K562 (cell line): ENCODE results near the gene FAM24A. TPM values are rescaled to one million over a fixed set of nuclear protein-coding genes. Genes with fewer than 3 reads are reported as not detected.

Experiments used
- ATAC-seq: fragments of 200-7000 bp; cut with Tn5 transposase; 3 replicates; pipeline ENCODE4 v1.9.1; 2020; ENCODE audit warnings: moderate library complexity
- BruUV-seq: library from RNA; stranded (reverse); fragments of 400-500 nt; replicated peaks from 2 replicates; lab custom pipeline; 2021; lab: Mats Ljungman, UMichigan
- CTCF ChIA-PET: fragments of 300-600 bp; formaldehyde crosslinking; extraction: SDS; loops from one replicate; lab custom pipeline; 2021; ENCODE audit warnings: low intra/inter-chr PET ratio; lab: Yijun Ruan, JAX
- POLR2A ChIA-PET: fragments of 300-600, 350-650 bp; sonication (Branson Sonifier 250); formaldehyde crosslinking; extraction: SDS; loops from one replicate; lab custom pipeline; 2021; ENCODE audit warnings: antibody characterized with exemption, inconsistent platforms; lab: Yijun Ruan, JAX
- DNase-seq, 4 experiments: peaks; one replicate each; pipeline versions ENCODE4 v3.0.0 to v3.0.0-alpha.2; 2011 to 2018; ENCODE audit warnings: low spot score in 3 of 4, mixed read lengths in 3 of 4; ENCODE audit errors: extremely low read depth in 1 of 4
- FAIRE-seq: peaks from 2 replicates; lab custom pipeline; 2011; peaks lifted over from hg19 to GRCh38; lab: Jason Lieb, UNC
- H2AFZ ChIP-seq: 2 replicates; pipeline ENCODE4 v1.6.0; 2011; ENCODE audit warnings: low read depth, low read length, control low read depth, inconsistent platforms
- H3K27ac ChIP-seq: fragments of 200-600 bp; 3 replicates; pipeline ENCODE4 v1.8.0; 2011; ENCODE audit warnings: low read depth, mild to moderate bottlenecking, control low read depth, inconsistent platforms, low read length, moderate library complexity, mixed read lengths; ENCODE audit errors: extremely low read depth
- H3K27me3 ChIP-seq, 2 experiments: fragments of 300-600 bp in 1 of 2; 2 replicates in 1 of 2; 3 replicates in 1 of 2; pipeline versions ENCODE4 v1.6.0 to v1.8.0; 2011; ENCODE audit warnings: inconsistent platforms in 2 of 2, low read length in 2 of 2, mild to moderate bottlenecking in 1 of 2, mixed read lengths in 1 of 2, moderate library complexity in 1 of 2; ENCODE audit not compliant: control insufficient read depth in 2 of 2, insufficient read depth in 2 of 2
- H3K36me3 ChIP-seq: fragments of 300-600 bp; 3 replicates; pipeline ENCODE4 v1.8.0; 2011; ENCODE audit warnings: mild to moderate bottlenecking, low read length, inconsistent platforms; ENCODE audit not compliant: control insufficient read depth, insufficient read depth
- H3K4me1 ChIP-seq, 2 experiments: fragments of 200-600 bp in 1 of 2; replicated peaks in 1 of 2; 2 replicates in 1 of 2; 3 replicates in 1 of 2; pipeline versions ENCODE4 v1.5.1 to v1.8.0; 2011; ENCODE audit warnings: inconsistent platforms in 2 of 2, low read length in 2 of 2, mild to moderate bottlenecking in 1 of 2, mixed read lengths in 1 of 2, moderate library complexity in 1 of 2; ENCODE audit not compliant: control insufficient read depth in 2 of 2, insufficient read depth in 2 of 2
- H3K4me2 ChIP-seq: 2 replicates; pipeline ENCODE4 v1.6.1; 2011; ENCODE audit warnings: low read length, control low read depth, inconsistent platforms, mixed read lengths; ENCODE audit not compliant: insufficient read depth
- H3K4me3 ChIP-seq: fragments of 200-600 bp; sonication (generic), shearing (Covaris generic); 2 replicates; pipeline ENCODE4 v1.5.1; 2016; ENCODE audit warnings: control low read depth, inconsistent platforms
- H3K79me2 ChIP-seq: fragments of 200-600 bp; 3 replicates; pipeline ENCODE4 v1.8.0; 2011; ENCODE audit warnings: low read length, inconsistent platforms; ENCODE audit not compliant: control insufficient read depth, insufficient read depth
- H3K9ac ChIP-seq, 2 experiments: 2 replicates each; pipeline versions ENCODE4 v1.6.0 to v1.6.1; 2011; ENCODE audit warnings: low read depth in 2 of 2, low read length in 2 of 2, control low read depth in 1 of 2, inconsistent platforms in 1 of 2, mild to moderate bottlenecking in 1 of 2, mixed read lengths in 1 of 2; ENCODE audit not compliant: insufficient read depth in 1 of 2
- H3K9me1 ChIP-seq: one replicate; pipeline ENCODE4 v1.6.0; 2011; ENCODE audit warnings: inconsistent platforms, mild to moderate bottlenecking, low read length, moderate library complexity; ENCODE audit not compliant: control insufficient read depth, insufficient read depth
- H3K9me3 ChIP-seq: replicated peaks from 2 replicates; pipeline ENCODE4 v1.5.1; 2011; ENCODE audit warnings: low read depth, low read length, inconsistent platforms; ENCODE audit not compliant: control insufficient read depth, insufficient read depth
- H4K20me1 ChIP-seq: replicated peaks from 2 replicates; pipeline ENCODE4 v1.6.1; 2011; ENCODE audit warnings: low read length, inconsistent platforms, mixed read lengths; ENCODE audit not compliant: control insufficient read depth, insufficient read depth
- ARID1B ChIP-seq: fragments of 450-650 bp; IDR thresholded peaks from 2 replicates; pipeline ENCODE4 v1.6.1; 2016; ENCODE audit warnings: antibody characterized with exemption, mild to moderate bottlenecking, inconsistent platforms
- ETV1 ChIP-seq: fragments of 450-650 bp; conservative IDR thresholded peaks from 2 replicates; pipeline ENCODE4 v1.6.1; 2016; ENCODE audit warnings: missing genetic modification characterization, control low read depth, low read depth, missing compliant biosample characterization
- MEIS2 ChIP-seq: fragments of 450-650 bp; IDR thresholded peaks from 2 replicates; pipeline ENCODE4 v1.6.1; 2014; ENCODE audit warnings: mild to moderate bottlenecking; ENCODE audit not compliant: partially characterized antibody
- MTA2 ChIP-seq: fragments of 450-650 bp; IDR thresholded peaks from 2 replicates; pipeline ENCODE4 v1.6.1; 2016; ENCODE audit warnings: low read depth
- NCOR1 ChIP-seq: fragments of 450-650 bp; IDR thresholded peaks from 2 replicates; pipeline ENCODE4 v1.6.1; 2016; ENCODE audit warnings: mild to moderate bottlenecking, moderate library complexity
- OTX1 ChIP-seq: fragments of 450-650 bp; formaldehyde crosslinking; IDR thresholded peaks from 2 replicates; pipeline ENCODE4 v1.4.0; 2022; ENCODE audit warnings: mild to moderate bottlenecking
- PML ChIP-seq: IDR thresholded peaks from 2 replicates; pipeline ENCODE4 v1.6.1; 2012; ENCODE audit warnings: low read length, inconsistent platforms
- POLR2AphosphoS2 ChIP-seq: IDR thresholded peaks from 2 replicates; pipeline ENCODE4 v1.6.1; 2012; ENCODE audit warnings: low read length, improper control_type of control experiment
- SMARCA4 ChIP-seq: fragments of 450-650 bp; IDR thresholded peaks from 2 replicates; pipeline ENCODE4 v1.6.1; 2016
- SMARCE1 ChIP-seq: fragments of 450-650 bp; IDR thresholded peaks from 2 replicates; pipeline ENCODE4 v1.7.1; 2016; ENCODE audit warnings: mild to moderate bottlenecking
- SOX6 ChIP-seq: fragments of 450-650 bp; IDR thresholded peaks from 2 replicates; pipeline ENCODE4 v1.6.1; 2014; ENCODE audit warnings: mild to moderate bottlenecking
- SP2 ChIP-seq: IDR thresholded peaks from 2 replicates; pipeline ENCODE4 v1.6.1; 2011; ENCODE audit warnings: mild to moderate bottlenecking, low read depth, low read length, moderate library complexity; ENCODE audit not compliant: poor library complexity, severe bottlenecking; ENCODE audit errors: extremely low read depth
- STAT5A ChIP-seq: IDR thresholded peaks from 2 replicates; pipeline ENCODE4 v1.6.1; 2012; ENCODE audit warnings: low read length, inconsistent platforms, borderline replicate concordance
- TEAD4 ChIP-seq, 2 experiments: sonication (generic) in 1 of 2; formaldehyde crosslinking in 1 of 2; IDR thresholded peaks; 2 replicates each; pipeline versions ENCODE4 v1.6.1 to v1.8.0; 2012 to 2022; ENCODE audit warnings: borderline replicate concordance in 1 of 2, inconsistent platforms in 1 of 2, low read length in 1 of 2, mild to moderate bottlenecking in 1 of 2, missing genetic modification reagents in 1 of 2
- ZBTB17 ChIP-seq: fragments of 450-650 bp; formaldehyde crosslinking; IDR thresholded peaks from 2 replicates; pipeline ENCODE4 v1.4.0; 2020; ENCODE audit warnings: mild to moderate bottlenecking
- ZBTB7A ChIP-seq: IDR thresholded peaks from 2 replicates; pipeline ENCODE4 v1.6.1; 2011; ENCODE audit warnings: low read depth, mild to moderate bottlenecking, low read length, moderate library complexity, borderline replicate concordance; ENCODE audit not compliant: control insufficient read depth
- ZNF23 ChIP-seq: fragments of 250-450 bp; sonication (Bioruptor Pico); IDR thresholded peaks from 2 replicates; pipeline ENCODE4 v1.4.0; 2020; ENCODE audit warnings: mild to moderate bottlenecking
- ZNF75A ChIP-seq: fragments of 450-650 bp; formaldehyde crosslinking; IDR thresholded peaks from 2 replicates; pipeline ENCODE4 v1.4.0; 2020; ENCODE audit warnings: mild to moderate bottlenecking
- WGBS: fragments of 100-300 bp; shearing (Covaris generic); methylation state at CpG from one replicate; pipeline ENCODE4 v1.1.6; 2016; ENCODE audit warnings: low coverage, mixed read lengths; ENCODE audit not compliant: insufficient coverage; ENCODE audit errors: missing lambda C conversion rate; 5-methylcytosine and 5-hydroxymethylcytosine counted together
- in situ Hi-C: fragments of 300-500 bp; cut with MboI; formaldehyde crosslinking; loops from 4 replicates; pipeline ENCODE4 v1.15.0; 2018; ENCODE audit warnings: inconsistent platforms, mixed read lengths
- intact Hi-C: fragments of 100-400 bp; cut with micrococcal nuclease; formaldehyde crosslinking; loops from 2 replicates; pipeline ENCODE4 v1.14.2; 2022
- polyA plus RNA-seq, 8 experiments: library from polyadenylated mRNA; depleted of rRNA in 4 of 8; stranded (reverse) in 5 of 8; unstranded in 3 of 8; fragments of >200 nt; fragmentation: Nextera tagmentation in 2 of 8; fragmentation: Illumina TruSeq in 1 of 8; extraction: Ambion mirVana in 2 of 8; extraction: Trizol in 1 of 8; gene quantifications; 2 replicates each; pipeline versions ENCODE4 v1.2.1 to v1.2.3, GENCODE V29; 2011 to 2014; ENCODE audit warnings: inconsistent platforms in 1 of 8, missing spikeins in 1 of 8
- total RNA-seq, 7 experiments: library from RNA; depleted of rRNA in 6 of 7; stranded (reverse); fragments of >200 nt in 6 of 7; fragmentation: Illumina TruSeq in 2 of 7; extraction: Trizol in 2 of 7; gene quantifications; 2 replicates each; pipeline versions ENCODE4 v1.2.1 to v1.2.3, GENCODE V29; 2011 to 2021; ENCODE audit warnings: low replicate concordance in 1 of 7
- TF ChIP-seq, protein P1 (sequence below), 3 experiments: IDR thresholded peaks in 2 of 3; conservative IDR thresholded peaks in 1 of 3; 2 replicates each; pipeline ENCODE4 v1.5.1; 2011 to 2012; ENCODE audit warnings: low read length in 3 of 3, mild to moderate bottlenecking in 3 of 3, control low read depth in 2 of 3, improper control_type of control experiment in 1 of 3, inconsistent platforms in 1 of 3, low read depth in 1 of 3, mixed read lengths in 1 of 3, moderate library complexity in 1 of 3; ENCODE audit not compliant: insufficient read depth in 2 of 3
- TF ChIP-seq, protein P2 (sequence below): fragments of 200-800 bp; sonication (Bioruptor generic); IDR thresholded peaks from 2 replicates; pipeline ENCODE4 v1.6.1; 2017; ENCODE audit warnings: missing genetic modification characterization, missing compliant biosample characterization

The FAM24A gene
- total and polyA plus RNA-seq, 9 of the 15 experiments (the other 6 are each of a cell fraction or from before 2014, with no cell fraction given), result not detected

GRCh38 chr10:122876467-122876855 is 33.9 kb upstream of the FAM24A start (continued):
- TF ChIP-seq, protein P1, sequence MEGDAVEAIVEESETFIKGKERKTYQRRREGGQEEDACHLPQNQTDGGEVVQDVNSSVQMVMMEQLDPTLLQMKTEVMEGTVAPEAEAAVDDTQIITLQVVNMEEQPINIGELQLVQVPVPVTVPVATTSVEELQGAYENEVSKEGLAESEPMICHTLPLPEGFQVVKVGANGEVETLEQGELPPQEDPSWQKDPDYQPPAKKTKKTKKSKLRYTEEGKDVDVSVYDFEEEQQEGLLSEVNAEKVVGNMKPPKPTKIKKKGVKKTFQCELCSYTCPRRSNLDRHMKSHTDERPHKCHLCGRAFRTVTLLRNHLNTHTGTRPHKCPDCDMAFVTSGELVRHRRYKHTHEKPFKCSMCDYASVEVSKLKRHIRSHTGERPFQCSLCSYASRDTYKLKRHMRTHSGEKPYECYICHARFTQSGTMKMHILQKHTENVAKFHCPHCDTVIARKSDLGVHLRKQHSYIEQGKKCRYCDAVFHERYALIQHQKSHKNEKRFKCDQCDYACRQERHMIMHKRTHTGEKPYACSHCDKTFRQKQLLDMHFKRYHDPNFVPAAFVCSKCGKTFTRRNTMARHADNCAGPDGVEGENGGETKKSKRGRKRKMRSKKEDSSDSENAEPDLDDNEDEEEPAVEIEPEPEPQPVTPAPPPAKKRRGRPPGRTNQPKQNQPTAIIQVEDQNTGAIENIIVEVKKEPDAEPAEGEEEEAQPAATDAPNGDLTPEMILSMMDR (IDR thresholded peaks at IDR 0.05 in 2 of 3, conservative IDR thresholded peaks at IDR 0.05 in 1 of 3; ENCODE audit: insufficient read depth in 2 of 3, low read depth in 1 of 3, low read length in 3 of 3), result no peak
- no peak for TF ChIP-seq STAT5A

DNA sequence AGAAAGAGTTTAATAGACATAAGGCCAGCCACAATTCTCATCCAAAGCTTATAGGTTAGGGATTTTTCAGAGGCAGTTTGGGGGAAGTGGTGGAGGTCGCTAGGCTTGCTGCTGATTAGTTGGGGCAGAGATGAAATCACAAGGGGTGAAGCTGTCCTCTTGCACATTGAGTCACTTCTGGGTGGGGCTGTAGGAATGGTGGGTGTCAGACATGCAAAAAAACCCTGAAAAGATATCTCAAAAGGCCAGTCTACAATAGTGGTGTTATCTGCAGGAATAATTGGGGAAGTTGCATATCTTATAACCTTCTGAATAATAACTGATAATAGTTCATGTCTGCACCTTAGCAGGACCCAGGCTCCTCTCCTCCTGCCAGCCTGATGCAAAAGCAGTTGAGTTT is 33.1 kb upstream of the FAM24A start:
- peak; percentile 11 to 66 (median 22) for DNase-seq
- ATAC-seq, result peak; percentile 17; the same call in 2 of the 3 replicates
- Histone ChIP-seq H3K4me1 (peaks cover 9 to 24% of the 10 kb centered on the region in 2 experiments), H3K36me3 (peaks cover 27% of the 10 kb centered on the region; the same call in 1 of the 3 replicates), H3K9me1 (peaks cover 3% of the 10 kb centered on the region), H3K27me3 (no peaks in the 10 kb centered on the region), H2AFZ (no peak overlapping the region), H3K4me3 (no peak overlapping the region; the same call in 1 of the 2 replicates), H3K4me2 (peak overlapping the region; percentile 62), H4K20me1 (no peaks in the 10 kb centered on the region), H3K79me2 (peaks cover 74% of the 10 kb centered on the region), H3K9me3 (no peaks in the 10 kb centered on the region), H3K27ac (peak overlapping the region; percentile 52; the same call in 2 of the 3 replicates), H3K9ac (no peak overlapping the region; a peak in 1 of 4 replicates)
- no TSS peak for BruUV-seq
- 0% methylated on average over 1 of the region's 1 CpG for WGBS
- CTCF ChIA-PET, result no interaction called here
- FAIRE-seq, result peak; percentile 77
- intact Hi-C loops (loop anchor here (5.0 kb wide), 1 partner anchor 75 kb away; the partner anchor contains the start of gene C10orf88), in situ Hi-C loops (no loop called here)
- POLR2A ChIA-PET, result interaction anchor here (1.4 kb wide), 1 partner anchor 13 kb away, joined by 3 read pairs; no protein-coding TSS in a partner anchor
- TF ChIP-seq TEAD4 (IDR thresholded peaks at IDR 0.05; ENCODE audit: low read length), result peak; percentile 86
- TF ChIP-seq TEAD4 (CRISPR knock-in tag; IDR thresholded peaks at IDR 0.05; ENCODE audit: borderline replicate concordance), result no peak
- TF ChIP-seq ZNF75A, result no peak
- TF ChIP-seq SMARCA4, result 0 out of 2 replicates have a peak, but pooled peaks have one; percentile 63
- TF ChIP-seq ETV1 (tag), result no peak
- TF ChIP-seq SOX6, result peak; percentile 70
- TF ChIP-seq SP2, result no peak
- TF ChIP-seq ZNF23 (CRISPR knock-in tag), result no peak
- TF ChIP-seq ZBTB7A, result peak; percentile 56; the same call in 1 of the 2 replicates
- TF ChIP-seq, protein P2, sequence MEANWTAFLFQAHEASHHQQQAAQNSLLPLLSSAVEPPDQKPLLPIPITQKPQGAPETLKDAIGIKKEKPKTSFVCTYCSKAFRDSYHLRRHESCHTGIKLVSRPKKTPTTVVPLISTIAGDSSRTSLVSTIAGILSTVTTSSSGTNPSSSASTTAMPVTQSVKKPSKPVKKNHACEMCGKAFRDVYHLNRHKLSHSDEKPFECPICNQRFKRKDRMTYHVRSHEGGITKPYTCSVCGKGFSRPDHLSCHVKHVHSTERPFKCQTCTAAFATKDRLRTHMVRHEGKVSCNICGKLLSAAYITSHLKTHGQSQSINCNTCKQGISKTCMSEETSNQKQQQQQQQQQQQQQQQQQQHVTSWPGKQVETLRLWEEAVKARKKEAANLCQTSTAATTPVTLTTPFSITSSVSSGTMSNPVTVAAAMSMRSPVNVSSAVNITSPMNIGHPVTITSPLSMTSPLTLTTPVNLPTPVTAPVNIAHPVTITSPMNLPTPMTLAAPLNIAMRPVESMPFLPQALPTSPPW, result peak; percentile 40; the same call in 1 of the 2 replicates
- peak; percentile 48; the same call in 1 of the 2 replicates for TF ChIP-seq PML
- TF ChIP-seq SMARCE1, result peak; percentile 51
- no peak for TF ChIP-seq ZBTB17
- no peak for TF ChIP-seq POLR2AphosphoS2
- peak; percentile 84 for TF ChIP-seq ARID1B
- TF ChIP-seq MTA2, result peak; percentile 53
- peak; percentile 30 for TF ChIP-seq MEIS2
- peak; percentile 69 for TF ChIP-seq NCOR1
- TF ChIP-seq OTX1 (CRISPR knock-in tag), result no peak
